Right lobe of liver (tissue), 4 donors: ENCODE data around the gene SDHA.

Experiments used
- CTCF ChIP-seq, 4 donors: fragments of 200-600 bp in 3 of 4; fragments of 450-650 bp in 1 of 4; IDR thresholded peaks; one replicate each; pipeline versions ENCODE4 v1.5.1 to v1.8.0; 2016 to 2022; ENCODE audit warnings: antibody characterized with exemption in 4 of 4, mild to moderate bottlenecking in 2 of 4
- POLR2A ChIP-seq: fragments of 450-650 bp; IDR thresholded peaks from one replicate; pipeline ENCODE4 v1.6.1; 2017; ENCODE audit warnings: antibody characterized with exemption, mild to moderate bottlenecking
- donor health status: DM: no; HTN: no; CAD: no.
- donor health status: DM: no; HTN: no; CAD: no.
- donor health status: DM: no; HTN: yes; CAD: no.

GRCh38 chr5:305459-305858, 87.3 kb downstream of the SDHA start:
- TF ChIP-seq POLR2A, result no peak
- no peak for TF ChIP-seq CTCF (IDR thresholded peaks at IDR 0.05)
